ENCODE measurements around the gene TRIM24.

DNA sequence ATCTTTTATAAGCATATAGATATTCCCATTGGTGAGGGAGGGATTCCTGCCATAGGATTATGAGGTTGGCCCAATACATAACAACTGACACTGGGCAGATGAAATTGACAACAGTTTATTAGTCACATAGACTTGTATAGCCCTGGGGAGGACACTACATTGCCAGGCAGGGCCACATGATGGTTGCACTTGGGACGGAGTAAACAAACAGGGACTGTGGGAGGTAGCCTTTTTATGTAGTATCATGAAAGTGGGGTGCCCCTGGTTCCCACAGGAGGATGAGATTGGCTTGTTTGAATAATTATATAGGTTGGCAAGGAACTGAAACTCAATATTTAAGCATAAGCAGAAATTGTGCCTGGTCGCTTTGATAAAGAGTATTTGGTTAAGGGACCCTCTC lies 23.5 kb downstream of the TRIM24 start:
- TF ChIP-seq, protein P1, sequence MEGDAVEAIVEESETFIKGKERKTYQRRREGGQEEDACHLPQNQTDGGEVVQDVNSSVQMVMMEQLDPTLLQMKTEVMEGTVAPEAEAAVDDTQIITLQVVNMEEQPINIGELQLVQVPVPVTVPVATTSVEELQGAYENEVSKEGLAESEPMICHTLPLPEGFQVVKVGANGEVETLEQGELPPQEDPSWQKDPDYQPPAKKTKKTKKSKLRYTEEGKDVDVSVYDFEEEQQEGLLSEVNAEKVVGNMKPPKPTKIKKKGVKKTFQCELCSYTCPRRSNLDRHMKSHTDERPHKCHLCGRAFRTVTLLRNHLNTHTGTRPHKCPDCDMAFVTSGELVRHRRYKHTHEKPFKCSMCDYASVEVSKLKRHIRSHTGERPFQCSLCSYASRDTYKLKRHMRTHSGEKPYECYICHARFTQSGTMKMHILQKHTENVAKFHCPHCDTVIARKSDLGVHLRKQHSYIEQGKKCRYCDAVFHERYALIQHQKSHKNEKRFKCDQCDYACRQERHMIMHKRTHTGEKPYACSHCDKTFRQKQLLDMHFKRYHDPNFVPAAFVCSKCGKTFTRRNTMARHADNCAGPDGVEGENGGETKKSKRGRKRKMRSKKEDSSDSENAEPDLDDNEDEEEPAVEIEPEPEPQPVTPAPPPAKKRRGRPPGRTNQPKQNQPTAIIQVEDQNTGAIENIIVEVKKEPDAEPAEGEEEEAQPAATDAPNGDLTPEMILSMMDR (IDR thresholded peaks at IDR 0.05), result no peak
- TF ChIP-seq ZFX (IDR thresholded peaks at IDR 0.05; ENCODE audit: borderline replicate concordance), result no peak

All from 22Rv1 (cell line).